GM12872 (cell line): ENCODE results near the gene PCDH19.

Experiments
- TF ChIP-seq, protein P1 (sequence below): IDR thresholded peaks from 3 replicates; pipeline ENCODE4 v1.5.1; 2011; ENCODE audit warnings: low read depth, mild to moderate bottlenecking, low read length, moderate library complexity; ENCODE audit not compliant: insufficient read depth

Gene PCDH19

GRCh38 chrX:100408713-100409609 is 1.1 kb downstream of the PCDH19 start:
- TF ChIP-seq, protein P1, sequence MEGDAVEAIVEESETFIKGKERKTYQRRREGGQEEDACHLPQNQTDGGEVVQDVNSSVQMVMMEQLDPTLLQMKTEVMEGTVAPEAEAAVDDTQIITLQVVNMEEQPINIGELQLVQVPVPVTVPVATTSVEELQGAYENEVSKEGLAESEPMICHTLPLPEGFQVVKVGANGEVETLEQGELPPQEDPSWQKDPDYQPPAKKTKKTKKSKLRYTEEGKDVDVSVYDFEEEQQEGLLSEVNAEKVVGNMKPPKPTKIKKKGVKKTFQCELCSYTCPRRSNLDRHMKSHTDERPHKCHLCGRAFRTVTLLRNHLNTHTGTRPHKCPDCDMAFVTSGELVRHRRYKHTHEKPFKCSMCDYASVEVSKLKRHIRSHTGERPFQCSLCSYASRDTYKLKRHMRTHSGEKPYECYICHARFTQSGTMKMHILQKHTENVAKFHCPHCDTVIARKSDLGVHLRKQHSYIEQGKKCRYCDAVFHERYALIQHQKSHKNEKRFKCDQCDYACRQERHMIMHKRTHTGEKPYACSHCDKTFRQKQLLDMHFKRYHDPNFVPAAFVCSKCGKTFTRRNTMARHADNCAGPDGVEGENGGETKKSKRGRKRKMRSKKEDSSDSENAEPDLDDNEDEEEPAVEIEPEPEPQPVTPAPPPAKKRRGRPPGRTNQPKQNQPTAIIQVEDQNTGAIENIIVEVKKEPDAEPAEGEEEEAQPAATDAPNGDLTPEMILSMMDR = no peak

DNA sequence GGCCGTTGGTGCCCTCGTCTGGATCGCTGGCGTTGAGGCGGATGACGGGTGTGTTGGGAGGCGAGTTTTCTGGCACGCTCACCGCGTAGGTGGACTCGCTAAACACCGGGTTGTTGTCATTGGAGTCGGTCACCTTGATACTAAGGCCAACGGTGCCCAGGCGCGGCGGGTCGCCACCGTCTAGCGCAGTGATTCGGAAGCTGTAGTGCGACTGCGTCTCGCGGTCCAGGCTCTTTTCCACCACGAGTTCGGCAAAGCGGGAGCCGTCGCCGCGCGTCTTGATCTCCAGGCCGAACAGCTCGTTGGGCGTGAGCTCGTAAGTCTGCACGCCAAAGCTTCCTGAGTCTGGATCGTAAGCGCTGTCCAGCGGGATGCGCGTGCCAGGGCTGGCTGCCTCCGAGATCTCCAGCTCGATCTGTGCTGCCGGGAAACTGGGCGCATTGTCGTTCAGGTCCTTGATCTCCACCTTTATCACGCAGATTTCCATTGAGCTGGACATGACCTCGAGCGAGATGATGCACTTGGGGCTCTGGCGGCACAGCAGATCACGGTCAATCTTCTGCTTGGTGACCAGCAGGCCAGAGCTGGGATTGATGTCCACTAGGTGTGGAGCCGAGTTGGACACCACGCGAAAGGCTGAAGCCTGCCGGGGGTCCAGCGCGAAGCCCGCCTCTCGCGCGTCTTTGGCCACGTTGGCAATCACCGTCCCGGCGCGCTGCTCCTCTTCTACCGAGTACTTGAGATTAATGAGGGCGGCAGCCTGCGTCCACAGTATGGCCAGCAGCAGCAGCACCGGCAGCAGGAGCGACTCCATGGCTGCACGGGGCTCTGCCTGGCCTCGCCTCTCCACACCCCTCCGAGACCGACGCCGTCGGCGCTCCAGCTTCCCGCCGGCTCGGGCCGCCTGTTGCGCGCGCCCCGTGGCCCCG is 2.0 kb downstream of the PCDH19 start:
- TF ChIP-seq, protein P1 = no peak

DNA sequence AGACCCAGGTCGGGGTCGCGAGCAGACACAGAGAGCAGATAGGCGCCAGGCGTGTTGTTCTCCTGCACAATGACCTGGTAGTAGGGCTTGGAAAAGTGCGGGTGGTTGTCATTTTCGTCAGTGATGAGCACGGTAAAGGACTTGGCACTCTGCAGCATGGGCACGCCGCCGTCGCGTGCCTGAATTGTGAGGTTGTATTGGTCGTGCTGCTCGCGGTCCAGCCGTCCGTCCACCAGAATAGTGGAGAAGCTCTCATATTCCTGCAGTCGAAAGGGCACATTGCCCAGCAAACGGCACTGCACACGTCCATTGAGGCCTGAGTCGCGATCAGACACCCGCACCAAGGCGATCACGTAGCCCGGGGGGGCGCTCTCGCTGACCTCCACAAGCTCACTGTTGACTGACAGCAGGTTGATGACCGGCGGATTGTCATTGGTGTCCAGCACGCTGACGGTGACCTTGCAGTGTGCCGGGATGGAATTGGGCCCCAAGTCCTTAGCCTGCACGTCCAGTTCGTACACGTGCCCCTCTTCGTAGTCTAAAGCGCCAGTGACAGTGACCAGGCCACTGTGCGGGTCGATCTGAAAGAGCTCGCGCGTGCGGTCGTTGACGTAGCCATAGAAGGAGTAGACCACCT is 2.8 kb downstream of the PCDH19 start:
- TF ChIP-seq, protein P1 = no peak

GRCh38 chrX:100405424-100405823 is 4.6 kb downstream of the PCDH19 start:
- TF ChIP-seq, protein P1 = no peak

GRCh38 chrX:100404851-100405250 is 5.2 kb downstream of the PCDH19 start:
- TF ChIP-seq, protein P1 = no peak

DNA sequence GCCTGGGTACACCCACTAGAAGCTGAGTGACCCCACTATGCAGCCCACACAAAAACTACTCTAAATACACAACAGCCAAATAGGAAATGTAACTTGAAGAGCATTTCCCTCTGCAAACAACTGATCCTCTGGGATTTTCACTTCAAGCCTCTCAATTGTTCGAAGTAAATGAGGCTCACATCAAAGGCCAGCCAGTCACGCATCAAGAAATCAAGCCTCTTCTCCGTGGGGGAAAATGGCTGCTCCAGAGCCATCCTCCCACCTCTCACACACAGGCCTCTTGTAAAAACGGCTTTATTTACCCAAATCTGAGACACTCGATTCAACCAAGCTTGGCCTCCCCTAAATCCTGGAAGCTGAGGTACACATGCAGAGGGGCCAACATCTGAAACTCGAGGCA is 14.3 kb downstream of the PCDH19 start:
- TF ChIP-seq, protein P1 = no peak

GRCh38 chrX:100381619-100382018 is 28.5 kb downstream of the PCDH19 start:
- TF ChIP-seq, protein P1 = no peak
